GM12892 (cell line): ENCODE measurements around the gene TSEN54.

Source experiments
- DNase-seq: peaks from one replicate; pipeline ENCODE4 v3.0.0; 2011; ENCODE audit not compliant: insufficient read length
- FAIRE-seq: peaks from 2 replicates; lab custom pipeline; 2011; peaks lifted over from hg19 to GRCh38; lab: Jason Lieb, UNC
- POLR2A ChIP-seq: IDR thresholded peaks from 2 replicates; pipeline ENCODE4 v1.6.1; 2011; ENCODE audit warnings: low read depth, low read length, control low read depth
- POLR2AphosphoS5 ChIP-seq: IDR thresholded peaks from 2 replicates; pipeline ENCODE4 v1.6.1; 2011; ENCODE audit warnings: low read depth, low read length, control low read depth
- TAF1 ChIP-seq: IDR thresholded peaks from 2 replicates; pipeline ENCODE4 v1.6.1; 2011; ENCODE audit warnings: low read depth, mild to moderate bottlenecking, control low read depth, low read length, borderline replicate concordance

The TSEN54 gene

DNA sequence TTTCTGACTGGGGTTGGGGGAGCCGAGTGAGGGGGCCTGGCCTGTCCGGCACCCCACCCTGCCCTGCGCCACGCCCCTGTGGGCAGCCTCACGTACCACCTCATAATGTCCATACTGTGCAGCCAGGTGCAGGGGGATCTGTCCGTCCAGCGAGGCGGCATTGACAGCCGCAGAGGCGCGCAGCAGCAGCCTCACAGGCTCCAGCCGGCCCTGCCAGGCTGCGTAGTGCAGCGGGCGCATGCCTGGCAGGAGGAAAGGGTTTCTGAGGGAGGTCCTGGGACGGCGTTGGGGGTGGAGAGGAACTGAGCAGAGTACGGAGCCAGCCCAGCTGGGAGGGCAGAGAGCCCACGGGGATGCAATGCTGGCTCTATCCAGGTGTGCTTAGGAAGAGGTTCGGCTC, 9.4 kb upstream of the TSEN54 start:
- DNase-seq (no peak), FAIRE-seq (no peak)
- TF ChIP-seq POLR2AphosphoS5 (no peak), POLR2A (no peak), TAF1 (no peak)

DNA sequence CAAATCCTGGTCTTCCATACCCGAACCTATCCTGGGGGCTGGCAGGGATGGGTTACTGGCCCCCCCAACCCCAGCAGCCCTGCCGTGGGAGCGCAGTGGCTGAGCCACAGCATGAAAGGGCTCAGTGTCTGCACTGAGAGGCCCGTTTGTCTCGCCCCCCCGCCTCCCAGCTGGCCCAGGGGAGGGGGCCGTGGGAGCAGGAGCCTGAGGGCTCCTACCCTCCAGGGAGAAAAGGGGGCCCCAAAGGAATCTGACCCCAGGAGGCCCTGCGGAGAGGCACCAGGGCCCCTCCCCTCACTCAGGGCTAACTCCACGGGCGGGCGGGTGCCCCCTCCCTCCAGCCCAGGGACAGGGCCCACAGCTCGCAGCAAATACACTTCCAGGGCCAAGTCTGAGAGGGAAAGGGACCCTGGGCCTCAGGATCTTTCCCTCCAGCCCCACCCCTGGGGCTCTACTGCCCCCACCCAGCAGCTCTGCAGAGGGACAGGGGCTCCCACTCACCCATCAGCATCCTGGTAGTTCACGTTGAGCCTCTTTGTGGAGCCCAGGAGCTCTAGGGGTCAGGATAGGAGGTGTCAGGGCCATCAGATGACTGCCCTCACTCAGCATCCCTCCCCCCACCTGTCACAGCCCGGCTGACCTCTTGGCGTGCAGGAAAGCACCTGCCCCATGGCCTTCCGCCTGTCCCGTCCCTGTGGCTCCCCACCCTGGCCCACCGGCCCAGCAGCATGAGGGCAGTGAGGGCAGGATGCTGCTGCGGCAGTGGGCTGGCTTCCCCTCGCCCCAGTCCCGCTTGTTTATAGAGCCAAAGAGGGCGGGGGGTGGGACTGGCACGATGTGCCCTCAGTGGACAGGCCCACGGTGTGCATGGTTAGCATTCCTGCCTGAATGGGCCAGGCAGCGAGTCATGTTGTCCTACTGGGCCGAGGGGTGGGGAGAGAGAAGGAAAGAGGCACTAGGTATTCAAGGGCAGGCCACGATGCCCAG, 8.3 kb upstream of the TSEN54 start:
- FAIRE-seq: no peak
- no peak for DNase-seq

DNA sequence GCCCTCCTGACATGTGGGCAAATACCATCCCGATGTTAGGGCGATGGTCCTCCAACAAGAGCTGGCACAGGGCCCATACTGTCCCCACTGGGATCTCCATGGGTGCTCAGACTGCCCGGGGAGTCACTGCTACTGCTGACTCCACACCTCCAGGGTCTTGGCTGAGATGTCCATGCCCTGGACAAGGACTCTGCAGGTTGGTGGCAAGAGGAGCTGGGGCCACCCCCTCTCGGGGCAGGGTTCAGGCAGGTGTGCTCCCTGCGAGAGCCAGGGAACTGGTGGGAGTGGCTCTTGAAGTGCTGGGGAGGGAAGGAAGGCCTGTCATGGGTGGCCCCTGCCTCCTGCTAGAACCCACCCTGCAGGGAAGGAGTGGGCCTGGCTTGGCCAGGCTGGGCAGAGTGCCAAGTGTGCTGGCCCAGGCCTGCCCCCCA, 7.4 kb upstream of the TSEN54 start:
- FAIRE-seq: no peak

More for the DNA sequence above, 8.3 kb upstream of the TSEN54 start:
- TF ChIP-seq POLR2AphosphoS5 (no peak), POLR2A (no peak), TAF1 (no peak)

DNA sequence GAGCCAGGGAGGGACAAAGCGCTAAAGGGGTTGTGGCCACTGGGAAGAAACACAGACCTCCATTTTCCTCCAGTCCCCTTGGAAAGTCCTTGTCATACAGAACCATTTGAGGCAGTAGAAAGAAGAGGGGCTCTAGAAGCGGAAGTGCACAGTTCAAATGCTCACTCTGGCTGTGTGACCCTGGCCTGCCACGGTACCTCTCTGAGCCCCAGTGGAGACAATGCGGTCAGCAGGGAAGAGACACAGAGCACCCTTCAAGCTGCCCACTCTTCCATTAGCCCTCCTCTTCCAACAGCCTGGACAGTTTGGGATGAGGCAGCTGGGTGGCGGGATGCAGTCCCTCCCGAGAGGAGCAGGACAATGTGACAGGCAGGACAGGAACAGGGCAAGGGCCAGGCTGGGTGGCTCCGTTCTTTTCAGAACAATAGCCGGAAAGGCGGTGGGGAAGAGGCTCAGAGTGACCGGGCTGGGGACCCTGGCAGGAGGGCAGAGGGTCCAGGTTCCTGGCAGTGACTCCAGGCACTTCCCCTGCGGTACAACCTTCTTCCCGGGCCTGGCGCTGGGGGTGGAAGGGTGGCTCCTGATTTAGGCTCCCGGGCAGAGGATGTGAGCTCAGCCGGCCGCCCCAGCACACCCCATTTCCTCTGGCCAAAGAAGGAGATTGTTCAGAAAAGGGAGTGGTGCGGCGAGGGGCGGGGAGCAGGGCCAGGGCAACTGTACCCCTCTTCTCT, 6.6 kb upstream of the TSEN54 start:
- DNase-seq (no peak), FAIRE-seq (no peak)
- TF ChIP-seq POLR2A (no peak), TAF1 (no peak), POLR2AphosphoS5 (no peak)

More for the DNA sequence above, 7.4 kb upstream of the TSEN54 start:
- DNase-seq: no peak
- TF ChIP-seq POLR2A: no peak
- no peak for TF ChIP-seq POLR2AphosphoS5
- TF ChIP-seq TAF1: no peak

DNA sequence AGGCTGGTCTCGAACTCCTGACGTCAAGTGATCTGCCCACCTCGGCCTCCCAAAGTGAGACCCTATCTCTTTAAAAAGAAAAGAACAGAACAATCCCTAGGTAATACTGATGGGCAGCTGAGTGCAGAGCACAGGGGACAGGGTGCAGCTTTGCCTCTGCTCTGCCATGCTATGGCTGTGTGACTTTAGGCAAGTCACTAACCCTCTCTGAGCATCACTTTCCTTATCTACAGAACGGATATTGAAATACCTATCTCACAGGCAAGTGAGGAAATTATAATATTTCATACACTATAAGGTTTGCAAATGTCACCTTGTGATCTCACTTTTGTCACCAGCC, 5.1 kb upstream of the TSEN54 start:
- TF ChIP-seq TAF1 (no peak), POLR2AphosphoS5 (no peak), POLR2A (no peak)
- DNase-seq: no peak
- FAIRE-seq: no peak

DNA sequence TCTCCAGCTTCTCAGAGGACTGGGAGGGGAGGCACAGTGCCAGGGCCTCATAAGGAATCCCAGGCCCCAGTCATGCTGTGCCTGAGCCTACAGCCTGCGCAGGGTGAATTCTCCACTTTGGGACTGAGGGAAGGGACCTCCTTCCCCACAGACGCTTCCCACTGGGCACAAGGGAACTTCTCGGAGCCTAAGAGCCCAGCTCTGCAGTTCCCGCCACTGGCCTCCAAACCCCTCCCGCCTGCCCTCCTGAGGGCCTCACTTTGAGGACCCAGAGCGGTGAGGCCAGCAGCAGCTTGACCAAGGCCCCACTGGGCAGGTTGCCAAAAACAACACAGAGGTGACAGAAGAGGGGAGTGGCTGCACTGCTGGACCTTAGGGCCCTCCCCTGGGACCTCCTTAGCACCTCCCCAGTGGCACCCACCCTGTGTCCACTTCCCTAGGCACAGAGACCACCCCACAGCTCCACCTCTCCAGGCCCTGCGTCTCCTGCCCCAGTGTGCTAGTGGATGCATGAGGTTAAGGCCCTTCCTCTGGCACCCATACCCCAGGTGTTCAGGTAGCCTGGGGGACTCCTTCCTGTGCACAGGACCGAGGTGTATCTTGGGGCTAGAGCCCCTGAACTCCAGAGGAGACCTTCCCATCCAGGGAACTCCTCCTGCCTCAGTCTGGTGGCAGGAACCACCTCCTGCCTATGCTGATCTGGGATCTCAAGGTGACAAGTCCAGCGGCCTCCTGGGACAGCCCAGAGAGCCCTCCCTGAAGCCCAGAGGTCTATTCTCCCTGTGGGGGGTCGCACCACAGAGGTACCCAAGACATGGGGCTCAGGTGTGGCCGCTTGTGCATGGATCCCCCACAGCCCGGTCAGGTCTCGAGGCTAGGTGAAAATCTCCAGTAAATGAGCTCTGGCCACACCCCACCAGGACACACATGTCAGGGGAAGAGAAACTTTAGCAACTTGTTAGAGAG, 4.4 kb upstream of the TSEN54 start:
- DNase-seq (no peak), FAIRE-seq (no peak)
- TF ChIP-seq POLR2AphosphoS5: no peak
- TF ChIP-seq POLR2A: no peak

DNA sequence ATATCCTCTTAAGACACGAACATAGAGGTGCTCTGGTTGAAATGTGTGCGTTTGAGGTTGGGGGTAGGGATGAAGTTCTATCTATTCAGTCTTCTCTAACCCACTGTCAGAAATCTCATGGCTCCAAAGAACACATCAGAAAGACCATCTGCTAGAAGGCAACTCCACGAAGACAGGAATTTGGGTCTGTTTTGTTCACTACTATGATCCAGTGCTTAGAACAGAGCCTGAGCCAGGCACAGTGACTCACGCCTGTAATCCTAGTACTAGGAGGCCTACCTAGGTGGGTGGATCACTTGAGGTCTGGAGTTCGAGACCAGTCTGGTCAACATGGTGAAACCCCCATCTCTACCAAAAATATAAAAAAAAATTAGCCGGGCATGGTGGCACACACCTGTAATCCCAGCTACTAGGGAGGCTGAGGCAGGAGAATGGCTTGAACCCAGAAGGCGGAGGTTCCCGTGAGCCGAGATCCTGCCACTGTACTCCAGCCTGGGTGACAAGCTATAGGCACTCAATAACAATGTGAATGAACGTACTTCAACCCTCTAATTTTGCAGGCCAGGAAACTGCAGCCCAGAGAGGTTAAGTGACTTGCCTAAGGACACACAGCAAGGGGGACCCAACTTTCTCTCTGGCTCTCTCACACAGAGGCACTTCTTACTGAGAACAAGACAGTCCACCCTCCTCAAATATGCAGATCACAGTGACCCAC, 3.2 kb upstream of the TSEN54 start:
- TF ChIP-seq POLR2A (no peak), TAF1 (no peak), POLR2AphosphoS5 (no peak)
- DNase-seq (no peak), FAIRE-seq (no peak)

DNA sequence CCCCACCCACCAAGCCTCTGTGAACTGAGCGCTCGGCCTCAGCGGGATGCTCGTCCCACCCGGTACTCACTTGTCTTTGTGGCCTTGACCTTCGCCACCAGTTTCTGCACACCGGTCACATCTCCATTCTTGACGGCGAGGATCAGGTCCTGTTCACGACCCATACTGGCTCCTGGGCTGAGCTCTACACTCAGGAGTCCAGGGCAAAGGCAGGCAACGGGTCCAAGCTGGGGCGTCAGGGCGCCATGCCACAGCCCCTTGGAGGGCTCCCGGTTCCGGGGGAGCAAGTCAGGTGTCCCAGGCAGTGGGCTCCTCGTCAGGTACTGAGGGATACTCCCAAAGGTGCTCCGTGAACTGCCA, 2.7 kb upstream of the TSEN54 start:
- FAIRE-seq (no peak), DNase-seq (no peak)
- no peak for TF ChIP-seq POLR2A
- TF ChIP-seq TAF1: no peak
- TF ChIP-seq POLR2AphosphoS5: no peak

DNA sequence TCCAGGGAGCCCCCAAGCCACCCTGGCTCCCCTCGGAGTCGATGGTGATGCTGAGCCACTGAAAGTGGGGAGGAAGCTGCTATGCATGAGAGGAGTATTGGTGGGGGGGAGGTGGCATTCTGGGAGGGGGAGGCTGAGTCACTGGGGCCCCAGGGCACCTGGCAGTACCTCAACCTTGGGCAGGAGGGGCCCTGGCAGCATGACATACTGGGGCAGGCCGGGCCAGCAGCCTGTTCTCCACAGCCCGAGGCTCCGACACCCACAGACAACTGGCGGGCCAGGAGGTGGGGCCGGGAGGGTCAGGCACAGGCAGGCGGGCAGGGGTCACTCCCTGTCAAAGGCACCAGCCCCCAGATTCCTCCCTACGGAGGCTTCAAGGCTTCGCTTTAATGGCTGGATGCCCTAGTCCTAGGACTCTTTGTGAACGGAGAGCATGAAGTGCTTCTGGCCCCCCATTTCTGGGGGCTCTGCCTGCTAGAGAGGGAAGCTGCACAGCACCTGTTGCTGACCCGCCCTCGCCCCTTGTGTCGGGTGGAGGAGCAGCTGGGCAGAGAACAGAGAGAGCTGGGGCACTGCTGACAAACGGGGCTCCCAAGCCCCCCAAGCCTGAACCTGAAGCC, 1.9 kb upstream of the TSEN54 start:
- TF ChIP-seq TAF1: no peak
- no peak for TF ChIP-seq POLR2AphosphoS5
- no peak for TF ChIP-seq POLR2A
- no peak for FAIRE-seq
- DNase-seq: no peak

DNA sequence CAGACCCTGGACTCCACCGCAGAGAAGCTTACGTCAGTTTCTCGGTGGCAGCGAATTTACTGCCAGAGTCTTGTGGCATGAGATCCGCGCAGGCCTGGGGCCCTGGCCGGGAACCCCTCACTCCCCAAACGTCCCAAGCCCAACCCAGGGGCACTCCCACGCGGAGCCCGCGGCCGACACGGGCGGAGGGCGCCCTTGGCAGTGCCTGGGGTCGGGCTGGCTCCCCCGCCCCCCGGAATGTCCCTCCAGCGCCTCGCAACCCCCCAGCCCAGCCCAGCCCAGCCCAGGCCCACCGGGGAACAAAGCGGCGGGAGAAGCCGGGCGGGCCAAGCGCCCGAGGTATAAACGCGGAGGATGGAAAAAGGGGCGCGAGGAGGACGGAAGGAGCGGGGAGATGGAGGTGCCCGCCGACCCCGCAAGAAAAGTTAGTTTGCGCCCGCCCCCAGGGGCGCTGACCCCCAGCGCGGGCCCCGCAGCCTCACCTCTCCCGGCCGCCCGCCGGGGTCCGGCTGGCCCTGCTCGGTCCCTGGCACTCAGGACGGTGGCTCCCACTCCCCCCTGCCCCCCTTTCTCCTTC, 1.3 kb upstream of the TSEN54 start:
- FAIRE-seq (no peak), DNase-seq (no peak)
- TF ChIP-seq POLR2AphosphoS5: no peak
